Pancreas (tissue), 10 donors: ENCODE data around the gene RPL10A. TPM values are rescaled to one million over a fixed set of nuclear protein-coding genes. Genes with fewer than 3 reads are reported as not detected.

Experiments used
- ATAC-seq, 4 donors: fragments of 200-7000 bp; cut with Tn5 transposase; one replicate each; pipeline versions ENCODE4 v1.8.0 to v1.9.1; 2020; ENCODE audit warnings: mild to moderate bottlenecking in 4 of 4, moderate library complexity in 4 of 4
- DNase-seq, 6 donors: peaks; one replicate each; pipeline ENCODE4 v3.0.0-alpha.2; 2020
- FAIRE-seq: peaks from 2 replicates; lab custom pipeline; 2012; peaks lifted over from hg19 to GRCh38; lab: Jason Lieb, UNC
- H3K27ac ChIP-seq, 4 donors: fragments of 200-600 bp; sonication (generic); 1 replicate in 3 of 4; 2 replicates in 1 of 4; pipeline versions ENCODE4 v1.5.0 to v1.8.0; 2020
- H3K27me3 ChIP-seq, 4 donors: fragments of 200-600 bp; one replicate each; pipeline ENCODE4 v1.8.0; 2021
- H3K36me3 ChIP-seq, 3 donors: fragments of 200-600 bp; sonication (generic) in 1 of 3; one replicate each; pipeline versions ENCODE4 v1.5.0 to v1.8.0; 2020 to 2021
- H3K4me1 ChIP-seq, 3 donors: fragments of 200-600 bp; one replicate each; pipeline ENCODE4 v1.8.0; 2021
- H3K4me3 ChIP-seq, 4 donors: fragments of 200-600 bp; sonication (generic) in 2 of 4; one replicate each; pipeline versions ENCODE4 v1.5.0 to v1.8.0; 2020 to 2021
- H3K9me3 ChIP-seq, 4 donors: fragments of 200-600 bp; one replicate each; pipeline ENCODE4 v1.8.0; 2021
- CTCF ChIP-seq, 4 donors: fragments of 200-600 bp; sonication (generic) in 3 of 4; IDR thresholded peaks; one replicate each; pipeline versions ENCODE4 v1.5.0 to v1.8.0; 2021; ENCODE audit warnings: antibody characterized with exemption in 4 of 4
- WGBS, 2 donors: extraction: QIAGEN DNeasy Blood & Tissue Kit; methylation state at CpG; one replicate each; pipeline ENCODE4 v1.1.7; 2013; 5-methylcytosine and 5-hydroxymethylcytosine counted together
- intact Hi-C, 3 donors: fragments of 100-400 bp; cut with DNase I; formaldehyde crosslinking; loops; one replicate each; pipeline versions ENCODE4 v1.11.1 to v1.14.2; 2022
- polyA plus RNA-seq, 2 donors: library from polyadenylated mRNA; stranded (reverse); fragments of 200-250 nt; gene quantifications; one replicate each; pipeline ENCODE4 v1.2.3, GENCODE V29; 2013
- total RNA-seq, 6 donors: library from RNA; stranded (reverse); fragmentation: NEBNext Ultra II Directional in 4 of 6; extraction: Animal tissue kit (Norgen Biotek cat#: 25700) in 4 of 6; gene quantifications; one replicate each; pipeline versions ENCODE4 v1.2.1 to v1.2.4, GENCODE V29; 2021 to 2023
- donor health status: healthy with polysubstance abuse.
- donor health status: DM: no; HTN: no; CAD: no; lungs with moderate emphysema.
- donor health status: DM: no; HTN: no; CAD: no.
- donor health status: control.
- donor health status: control.
- donor health status: Bipolar disorder and iron deficiency.
- donor health status: DM: yes; HTN: yes; CAD: no.
- donor health status: DM: no; HTN: no; CAD: no.
- donor health status: DM: no; HTN: no; CAD: no.
- donor health status: DM: yes; HTN: yes; CAD: no.

RPL10A gene
- total and polyA plus RNA-seq, 8 donors: 429 to 1,265 (median 898) TPM

DNA sequence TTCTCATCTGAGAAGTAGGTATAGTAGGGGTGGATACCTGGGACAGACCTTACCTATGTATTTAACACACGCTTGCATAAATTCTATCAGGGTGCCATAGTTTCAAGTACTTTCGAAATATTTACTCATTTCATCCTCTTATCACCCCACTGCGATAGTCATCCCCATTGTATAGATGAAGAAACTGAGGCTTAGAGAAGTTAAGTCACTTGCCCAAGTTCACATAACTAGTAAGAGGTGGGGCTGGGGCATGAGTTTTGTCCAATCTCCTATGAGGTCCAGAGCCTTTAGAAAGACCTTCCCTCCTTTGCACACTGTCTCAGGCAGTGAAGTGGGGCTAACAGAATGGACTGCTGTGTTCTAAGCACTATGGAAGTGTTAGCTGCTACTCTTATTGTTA lies 38.3 kb downstream of the RPL10A start:
- WGBS, 2 donors: 90 to 91% methylated on average over 3 of the region's 3 CpGs
- H3K36me3 ChIP-seq: no peaks in the 10 kb centered on the region
- H3K27me3 ChIP-seq: no peaks in the 10 kb centered on the region
- no peaks in the 10 kb centered on the region for H3K9me3 ChIP-seq
- H3K4me3 ChIP-seq: no peak overlapping the region
- ATAC-seq: no peak
- no peak for TF ChIP-seq CTCF (IDR thresholded peaks at IDR 0.05)
- FAIRE-seq: no peak
- no peaks in the 10 kb centered on the region for H3K4me1 ChIP-seq
- H3K27ac ChIP-seq: no peak overlapping the region
- no peak for DNase-seq
- intact Hi-C loops: no loop called here

DNA sequence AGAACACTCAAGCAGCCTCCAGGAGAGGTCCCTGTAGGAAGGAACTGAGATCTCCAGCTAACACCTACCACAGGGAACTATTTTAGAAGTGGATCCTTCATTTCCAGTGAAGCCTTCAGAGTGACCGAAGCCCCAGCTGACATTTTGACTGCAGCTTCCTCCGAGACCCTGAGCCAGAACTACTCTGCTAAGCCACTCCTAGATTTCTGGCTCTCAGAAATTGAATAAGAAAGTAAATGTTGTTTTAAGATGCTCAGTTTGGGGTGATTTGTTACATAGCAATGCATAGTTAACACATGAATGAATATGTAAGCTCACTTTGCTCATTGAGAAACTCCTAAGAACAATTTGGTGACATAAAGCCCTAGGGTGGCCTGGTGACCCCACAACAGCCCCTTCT lies 39.0 kb downstream of the RPL10A start:
- no peak for ATAC-seq
- intact Hi-C loops: no loop called here
- Histone ChIP-seq H3K4me3 (no peak overlapping the region), H3K4me1 (no peaks in the 10 kb centered on the region), H3K36me3 (no peaks in the 10 kb centered on the region), H3K27me3 (no peaks in the 10 kb centered on the region), H3K27ac (no peak overlapping the region), H3K9me3 (no peaks in the 10 kb centered on the region)
- no peak for FAIRE-seq
- no peak for DNase-seq
- 95 to 98% methylated on average over 2 of the region's 2 CpGs for WGBS, 2 donors
- TF ChIP-seq CTCF (IDR thresholded peaks at IDR 0.05): no peak

DNA sequence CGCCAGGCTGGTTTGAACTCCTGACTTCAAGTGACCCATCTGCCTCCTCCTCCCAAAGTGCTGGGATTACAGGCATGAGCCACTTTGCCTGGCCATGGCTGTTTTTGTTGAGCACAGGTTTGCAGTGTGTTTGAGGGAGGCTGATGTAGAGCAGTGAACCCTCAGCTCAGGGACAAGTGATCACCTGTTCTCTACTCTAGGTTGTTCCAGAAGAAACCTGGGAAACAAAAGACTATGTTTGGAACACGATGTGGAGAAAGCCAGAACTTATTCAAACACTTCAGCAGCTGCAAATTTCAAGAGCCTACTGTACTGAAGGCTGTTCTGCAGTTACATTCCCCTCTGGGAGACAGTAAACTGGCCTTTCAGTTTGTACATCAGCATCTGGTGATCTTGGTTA lies 39.8 kb downstream of the RPL10A start:
- intact Hi-C loops: no loop called here
- Histone ChIP-seq H3K4me3 (no peak overlapping the region), H3K4me1 (no peaks in the 10 kb centered on the region), H3K9me3 (no peaks in the 10 kb centered on the region), H3K36me3 (no peaks in the 10 kb centered on the region), H3K27ac (no peak overlapping the region), H3K27me3 (no peaks in the 10 kb centered on the region)
- FAIRE-seq (no peak), DNase-seq (no peak), ATAC-seq (no peak)
- 60 to 63% methylated on average over 2 of the region's 2 CpGs for WGBS, 2 donors
- TF ChIP-seq CTCF (IDR thresholded peaks at IDR 0.05): no peak

GRCh38 chr6:35508542-35508941 lies 40.3 kb downstream of the RPL10A start:
- ATAC-seq (no peak), DNase-seq (no peak), FAIRE-seq (no peak)
- no peaks in the 10 kb centered on the region for H3K27me3 ChIP-seq
- no peak overlapping the region for H3K27ac ChIP-seq
- intact Hi-C loops: no loop called here
- H3K4me1 ChIP-seq: no peaks in the 10 kb centered on the region
- no peak overlapping the region for H3K4me3 ChIP-seq
- no peak for TF ChIP-seq CTCF (IDR thresholded peaks at IDR 0.05)
- no peaks in the 10 kb centered on the region for H3K36me3 ChIP-seq
- H3K9me3 ChIP-seq: no peaks in the 10 kb centered on the region
- WGBS, 2 donors: 53 to 63% methylated on average over 5 of the region's 5 CpGs

GRCh38 chr6:35510916-35511561 lies 42.8 kb downstream of the RPL10A start:
- WGBS, 2 donors: 68 to 75% methylated on average over 7 of the region's 7 CpGs
- no peaks in the 10 kb centered on the region for H3K4me1 ChIP-seq
- no peaks in the 10 kb centered on the region for H3K9me3 ChIP-seq
- H3K4me3 ChIP-seq: no peak overlapping the region
- H3K27ac ChIP-seq: no peak overlapping the region
- no peak for ATAC-seq
- no peak for FAIRE-seq
- DNase-seq: no peak
- H3K36me3 ChIP-seq: no peaks in the 10 kb centered on the region
- H3K27me3 ChIP-seq: no peaks in the 10 kb centered on the region
- TF ChIP-seq CTCF (IDR thresholded peaks at IDR 0.05): no peak
- intact Hi-C loops: no loop called here
